ENCODE measurements around the gene FGF5. TPM values are rescaled to one million over a fixed set of nuclear protein-coding genes. Genes with fewer than 3 reads are reported as not detected.

Gene FGF5
- total RNA-seq, 1 experiment from 2014 or later: not detected

DNA sequence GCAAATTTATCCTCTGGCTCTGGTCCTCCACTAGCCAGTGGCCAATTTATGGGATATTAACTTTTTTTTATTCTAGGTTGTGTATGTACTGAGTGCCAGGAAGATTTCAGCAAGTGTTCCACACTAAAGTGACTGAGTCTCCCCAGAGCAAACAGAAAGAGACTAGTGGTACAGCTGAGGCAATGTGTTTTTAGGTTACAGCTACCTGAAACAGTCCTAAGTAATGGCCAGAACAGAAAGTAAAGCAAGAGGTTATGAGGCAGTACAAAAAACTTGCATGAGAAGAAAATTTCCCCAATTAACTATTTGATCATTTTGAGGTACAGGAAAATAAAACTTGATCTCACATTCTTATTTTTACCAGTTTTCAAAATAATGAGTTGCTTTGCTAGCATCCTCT lies 38.0 kb upstream of the FGF5 start:
- Mint-ChIP-seq H3K4me3 (no peak overlapping the region), H3K9me3 (no peaks in the 10 kb centered on the region), H3K36me3 (ENCODE audit: insufficient read depth in 1 of 3, low read depth in 3 of 3) (no peaks in the 10 kb centered on the region), H3K4me1 (no peaks in the 10 kb centered on the region), H3K27ac (no peak overlapping the region), H3K27me3 (ENCODE audit: low read depth) (peaks cover 22% of the 10 kb centered on the region)
- TF ChIP-seq, protein P1, sequence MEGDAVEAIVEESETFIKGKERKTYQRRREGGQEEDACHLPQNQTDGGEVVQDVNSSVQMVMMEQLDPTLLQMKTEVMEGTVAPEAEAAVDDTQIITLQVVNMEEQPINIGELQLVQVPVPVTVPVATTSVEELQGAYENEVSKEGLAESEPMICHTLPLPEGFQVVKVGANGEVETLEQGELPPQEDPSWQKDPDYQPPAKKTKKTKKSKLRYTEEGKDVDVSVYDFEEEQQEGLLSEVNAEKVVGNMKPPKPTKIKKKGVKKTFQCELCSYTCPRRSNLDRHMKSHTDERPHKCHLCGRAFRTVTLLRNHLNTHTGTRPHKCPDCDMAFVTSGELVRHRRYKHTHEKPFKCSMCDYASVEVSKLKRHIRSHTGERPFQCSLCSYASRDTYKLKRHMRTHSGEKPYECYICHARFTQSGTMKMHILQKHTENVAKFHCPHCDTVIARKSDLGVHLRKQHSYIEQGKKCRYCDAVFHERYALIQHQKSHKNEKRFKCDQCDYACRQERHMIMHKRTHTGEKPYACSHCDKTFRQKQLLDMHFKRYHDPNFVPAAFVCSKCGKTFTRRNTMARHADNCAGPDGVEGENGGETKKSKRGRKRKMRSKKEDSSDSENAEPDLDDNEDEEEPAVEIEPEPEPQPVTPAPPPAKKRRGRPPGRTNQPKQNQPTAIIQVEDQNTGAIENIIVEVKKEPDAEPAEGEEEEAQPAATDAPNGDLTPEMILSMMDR (conservative IDR thresholded peaks at IDR 0.05): no peak
- no peak overlapping the region for H4K8ac ChIP-seq (replicated peaks; ENCODE audit: insufficient read length, low read depth, low read length)
- DNase-seq: no peak
- H3K4me2 ChIP-seq (ENCODE audit: insufficient read depth, insufficient read length, low read length): no peak overlapping the region
- H3K79me1 ChIP-seq (ENCODE audit: insufficient read depth, low read depth, low read length, poor library complexity, severe bottlenecking): no peaks in the 10 kb centered on the region
- no peak overlapping the region for H3K4ac ChIP-seq (ENCODE audit: low read depth, low read length)
- H2AK5ac ChIP-seq (ENCODE audit: insufficient read length, low read length): no peak overlapping the region
- no peak overlapping the region for H4K91ac ChIP-seq (ENCODE audit: insufficient read length, low read depth, low read length)
- H3K27ac ChIP-seq (ENCODE audit: insufficient read length, low read depth, low read length): no peak overlapping the region
- H2BK20ac ChIP-seq (ENCODE audit: low read depth, low read length, poor library complexity, severe bottlenecking): no peak overlapping the region
- H2BK15ac ChIP-seq (ENCODE audit: low read depth, low read length): no peak overlapping the region
- no peak overlapping the region for H4K5ac ChIP-seq (ENCODE audit: insufficient read length, low read depth, low read length)
- H3K9ac ChIP-seq (ENCODE audit: extremely low read depth, insufficient read length, low read length): no peak overlapping the region
- no peaks in the 10 kb centered on the region for H3K9me3 ChIP-seq (ENCODE audit: control insufficient read depth, low read depth, low read length)
- no peak overlapping the region for H3K23ac ChIP-seq (ENCODE audit: insufficient read length, low read depth, low read length)
- no peaks in the 10 kb centered on the region for H4K20me1 ChIP-seq (ENCODE audit: control insufficient read depth, insufficient read depth, insufficient read length)
- no peaks in the 10 kb centered on the region for H3K79me2 ChIP-seq (ENCODE audit: insufficient read depth, low read length)
- H3T11ph ChIP-seq (ENCODE audit: low read length): no peak overlapping the region
- no peaks in the 10 kb centered on the region for H3K27me3 ChIP-seq (ENCODE audit: insufficient read depth, low read length)
- H3K23me2 ChIP-seq (ENCODE audit: insufficient read length, low read depth, low read length, poor library complexity, severe bottlenecking): no peaks in the 10 kb centered on the region
- no peak overlapping the region for H2BK12ac ChIP-seq (ENCODE audit: insufficient read length, low read depth, low read length)
- no peak overlapping the region for H2BK120ac ChIP-seq (ENCODE audit: low read depth, low read length, poor library complexity, severe bottlenecking)
- H2AFZ ChIP-seq (ENCODE audit: low read length): no peak overlapping the region
- H3K4me1 ChIP-seq (ENCODE audit: insufficient read depth, low read length): no peaks in the 10 kb centered on the region
- H3K18ac ChIP-seq (ENCODE audit: insufficient read length, low read depth, low read length): no peak overlapping the region
- no peak overlapping the region for H3K56ac ChIP-seq (ENCODE audit: insufficient read length, low read depth, low read length)
- H3K14ac ChIP-seq (ENCODE audit: insufficient read depth, low read length): no peak overlapping the region
- H2BK5ac ChIP-seq (ENCODE audit: insufficient read length, low read length): no peak overlapping the region
